ENCODE data around the gene ERAS.

GRCh38 chrX:48826135-48826875 lies at the start of gene ERAS:
- TF ChIP-seq CTCF (IDR thresholded peaks at IDR 0.05), result no peak
- TF ChIP-seq POLR2A (IDR thresholded peaks at IDR 0.05), result no peak
